Lower leg skin (tissue), 4 donors: ENCODE measurements around the gene CKM. TPM values are rescaled to one million over a fixed set of nuclear protein-coding genes. Genes with fewer than 3 reads are reported as not detected.
"Not testable (repeated sequence)": the region's sequence is repeated elsewhere in the genome, so short reads cannot be mapped to it uniquely, and the experiment has no call there.

ENCODE experiments used
- DNase-seq, 2 donors: peaks; one replicate each; pipeline ENCODE4 v3.0.0-alpha.2; 2019; ENCODE audit warnings: low spot score in 2 of 2
- H3K4me3 ChIP-seq: fragments of 200-600 bp; sonication (generic); 2 replicates; pipeline ENCODE4 v1.5.1; 2017; ENCODE audit warnings: mild to moderate bottlenecking, low read depth; ENCODE audit not compliant: poor library complexity, severe bottlenecking
- POLR2A ChIP-seq, 2 donors: fragments of 450-650 bp; IDR thresholded peaks; one replicate each; pipeline ENCODE4 v1.6.1; 2016 to 2017; ENCODE audit warnings: antibody characterized with exemption in 2 of 2, mild to moderate bottlenecking in 1 of 2, moderate library complexity in 1 of 2
- WGBS, 2 donors: methylation state at CpG; one replicate each; pipeline ENCODE4 v1.1.5; 2018; 5-methylcytosine and 5-hydroxymethylcytosine counted together
- intact Hi-C: fragments of 100-400 bp; cut with DNase I; formaldehyde crosslinking; loops from one replicate; pipeline ENCODE4 v1.15.0; 2023; ENCODE audit warnings: low total_unique reads
- total RNA-seq, 4 donors: library from RNA; depleted of rRNA; stranded (reverse); fragments of >200 nt; gene quantifications; one replicate each; pipeline ENCODE4 v1.1.0, GENCODE V29; 2016
- TF ChIP-seq, protein P1 (sequence below), 3 donors: fragments of 450-650 bp; IDR thresholded peaks; one replicate each; pipeline ENCODE4 v1.5.1; 2016; ENCODE audit warnings: antibody characterized with exemption in 3 of 3, mild to moderate bottlenecking in 3 of 3, moderate library complexity in 2 of 3

Gene CKM
- total RNA-seq, 4 donors from 2014 or later, result 0.13 to 2.9 (median 1.3) TPM; not detected in 1

DNA sequence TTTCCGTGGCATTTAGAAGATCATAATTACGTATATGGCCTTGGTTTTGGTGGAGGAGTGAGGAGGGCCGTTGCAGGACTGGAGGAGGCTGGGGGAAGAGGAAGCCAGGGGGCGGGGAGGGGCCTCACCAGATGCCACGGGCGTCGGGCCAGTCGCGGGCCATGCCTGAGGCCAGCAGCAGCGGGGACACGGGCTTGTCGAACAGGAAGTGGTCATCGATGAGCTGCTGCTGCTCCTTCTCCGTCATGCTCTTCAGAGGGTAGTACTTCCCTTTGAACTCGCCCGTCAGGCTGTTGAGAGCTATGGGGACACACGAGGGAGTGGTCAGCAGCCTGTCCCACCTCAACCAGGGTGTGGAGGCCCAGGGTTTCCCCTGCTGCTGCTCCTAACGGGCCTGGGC lies 11.1 kb downstream of the CKM start:
- TF ChIP-seq, protein P1, sequence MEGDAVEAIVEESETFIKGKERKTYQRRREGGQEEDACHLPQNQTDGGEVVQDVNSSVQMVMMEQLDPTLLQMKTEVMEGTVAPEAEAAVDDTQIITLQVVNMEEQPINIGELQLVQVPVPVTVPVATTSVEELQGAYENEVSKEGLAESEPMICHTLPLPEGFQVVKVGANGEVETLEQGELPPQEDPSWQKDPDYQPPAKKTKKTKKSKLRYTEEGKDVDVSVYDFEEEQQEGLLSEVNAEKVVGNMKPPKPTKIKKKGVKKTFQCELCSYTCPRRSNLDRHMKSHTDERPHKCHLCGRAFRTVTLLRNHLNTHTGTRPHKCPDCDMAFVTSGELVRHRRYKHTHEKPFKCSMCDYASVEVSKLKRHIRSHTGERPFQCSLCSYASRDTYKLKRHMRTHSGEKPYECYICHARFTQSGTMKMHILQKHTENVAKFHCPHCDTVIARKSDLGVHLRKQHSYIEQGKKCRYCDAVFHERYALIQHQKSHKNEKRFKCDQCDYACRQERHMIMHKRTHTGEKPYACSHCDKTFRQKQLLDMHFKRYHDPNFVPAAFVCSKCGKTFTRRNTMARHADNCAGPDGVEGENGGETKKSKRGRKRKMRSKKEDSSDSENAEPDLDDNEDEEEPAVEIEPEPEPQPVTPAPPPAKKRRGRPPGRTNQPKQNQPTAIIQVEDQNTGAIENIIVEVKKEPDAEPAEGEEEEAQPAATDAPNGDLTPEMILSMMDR (IDR thresholded peaks at IDR 0.05), result no peak
- no peak for TF ChIP-seq POLR2A (IDR thresholded peaks at IDR 0.05)
- no peak overlapping the region for H3K4me3 ChIP-seq
- intact Hi-C loops, result no loop called here
- no peak for DNase-seq
- 19 to 27% methylated on average over 5 to 18 of the region's 18 CpGs for WGBS, 2 donors

DNA sequence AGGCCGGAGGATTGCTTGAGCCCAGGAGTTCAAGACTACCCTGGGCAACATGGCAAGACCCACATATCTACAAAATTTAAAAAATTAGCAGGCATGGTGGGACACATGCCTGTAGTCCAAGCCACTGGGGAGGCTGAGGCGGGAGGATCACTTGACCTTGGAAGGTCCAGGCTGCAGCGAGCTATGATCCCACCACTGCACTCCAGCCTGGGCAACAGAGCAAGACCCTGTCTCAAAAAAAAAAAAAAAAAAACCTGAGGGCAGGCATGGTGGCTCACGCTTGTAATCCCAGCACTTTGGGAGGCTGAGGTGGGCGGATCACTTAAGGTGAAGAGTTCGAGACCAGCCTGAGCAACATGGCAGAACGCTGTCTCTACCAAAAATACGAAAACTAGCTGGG lies 13.4 kb downstream of the CKM start:
- DNase-seq, H3K4me3 ChIP-seq, intact Hi-C loops: not testable (repeated sequence)
- 92 to 93% methylated on average over 8 of the region's 8 CpGs for WGBS, 2 donors

DNA sequence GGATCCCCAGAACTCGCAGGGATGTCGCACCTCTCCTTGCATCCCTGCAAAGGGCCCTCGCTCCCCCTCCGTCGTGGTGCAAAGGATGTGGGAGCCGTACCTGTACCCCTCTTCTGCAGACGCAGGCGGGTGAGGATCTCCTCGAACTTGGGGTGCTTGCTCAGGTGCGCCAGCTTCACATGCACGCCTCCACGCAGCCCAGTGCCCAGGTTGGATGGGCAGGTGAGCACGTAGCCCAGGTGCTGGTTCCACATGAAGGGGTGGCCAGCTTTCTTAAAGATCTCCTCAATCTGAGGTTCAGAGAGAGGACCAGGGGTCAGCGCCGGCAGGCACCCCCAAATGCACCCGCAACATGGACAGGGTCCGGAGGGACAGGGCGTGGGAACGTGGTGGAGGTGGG lies 15.3 kb downstream of the CKM start:
- DNase-seq, result no peak
- WGBS, 2 donors, result 87 to 88% methylated on average over 11 to 19 of the region's 19 CpGs
- intact Hi-C loops, result no loop called here
- H3K4me3 ChIP-seq, result no peak overlapping the region
- TF ChIP-seq, protein P1 (IDR thresholded peaks at IDR 0.05), result no peak
- no peak for TF ChIP-seq POLR2A (IDR thresholded peaks at IDR 0.05)

GRCh38 chr19:45306518-45307027 lies 16.1 kb downstream of the CKM start:
- intact Hi-C loops, result no loop called here
- TF ChIP-seq POLR2A (IDR thresholded peaks at IDR 0.05), result no peak
- TF ChIP-seq, protein P1 (IDR thresholded peaks at IDR 0.05), result no peak
- 54 to 62% methylated on average over 18 of the region's 18 CpGs for WGBS, 2 donors

DNA sequence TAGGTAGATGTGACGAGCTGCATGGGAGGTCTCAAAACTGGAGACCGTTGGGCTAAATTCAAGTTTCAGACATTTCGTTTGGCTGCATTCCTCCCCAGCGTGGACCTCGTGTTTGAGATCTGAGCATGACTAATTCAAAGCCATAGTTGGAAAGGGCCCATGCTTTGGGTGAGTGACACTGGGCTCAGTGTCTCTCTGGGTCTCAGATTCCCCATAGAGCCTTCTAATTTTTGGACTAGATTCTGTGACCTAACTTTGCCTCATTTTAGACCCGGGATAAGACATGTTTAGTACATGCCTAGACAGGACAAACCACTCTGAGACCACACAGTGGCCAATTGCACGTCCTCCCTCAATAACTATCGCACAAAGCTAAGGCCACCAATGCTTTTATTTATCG lies 16.6 kb downstream of the CKM start:
- intact Hi-C loops, result no loop called here
- DNase-seq, result no peak
- TF ChIP-seq, protein P1 (IDR thresholded peaks at IDR 0.05), result no peak
- no peak for TF ChIP-seq POLR2A (IDR thresholded peaks at IDR 0.05)
- 33 to 44% methylated on average over 9 of the region's 9 CpGs for WGBS, 2 donors
- H3K4me3 ChIP-seq, result no peak overlapping the region

More at GRCh38 chr19:45306518-45307027, 16.1 kb downstream of the CKM start:
- DNase-seq, result no peak
- H3K4me3 ChIP-seq, result no peak overlapping the region

GRCh38 chr19:45305421-45305820 lies 17.3 kb downstream of the CKM start:
- DNase-seq, result no peak
- intact Hi-C loops, result no loop called here
- H3K4me3 ChIP-seq, result no peak overlapping the region
- no peak for TF ChIP-seq POLR2A (IDR thresholded peaks at IDR 0.05)
- TF ChIP-seq, protein P1 (IDR thresholded peaks at IDR 0.05), result no peak
- WGBS, 2 donors, result 16 to 22% methylated on average over 5 of the region's 5 CpGs
